PC-3 (cell line): ENCODE measurements around the gene KTN1.

Experiments used
- CTCF ChIP-seq: fragments of 300-600 bp; sonication (generic); conservative IDR thresholded peaks from 2 replicates; pipeline ENCODE4 v1.5.1; 2017; ENCODE audit warnings: antibody characterized with exemption, low read depth, mild to moderate bottlenecking, low read length
- EZH2 ChIP-seq: fragments of 300-600 bp; sonication (generic); IDR thresholded peaks from one replicate; pipeline ENCODE4 v1.6.1; 2017; ENCODE audit warnings: antibody characterized with exemption, mild to moderate bottlenecking, low read length; ENCODE audit not compliant: unreplicated experiment
- EZH2phosphoT487 ChIP-seq: fragments of 300-600 bp; sonication (generic); IDR thresholded peaks from 2 replicates; pipeline ENCODE4 v1.6.1; 2018; ENCODE audit warnings: mild to moderate bottlenecking, antibody characterized with exemption, low read length, borderline replicate concordance

GRCh38 chr14:55572578-55572977, 7.4 kb upstream of the KTN1 start:
- TF ChIP-seq CTCF: peak; percentile 28; the same call in 1 of the 2 replicates
- no peak for TF ChIP-seq EZH2
- TF ChIP-seq EZH2phosphoT487: no peak
